SH-SY5Y (cell line): ENCODE results near the gene SLC37A1.

Experiments used
- GATA2 ChIP-seq: IDR thresholded peaks from 2 replicates; pipeline ENCODE4 v1.6.1; 2011; ENCODE audit warnings: mild to moderate bottlenecking, low read depth, low read length
- GATA3 ChIP-seq: IDR thresholded peaks from 2 replicates; pipeline ENCODE4 v1.6.1; 2011; ENCODE audit warnings: low read depth, mild to moderate bottlenecking, low read length, moderate library complexity

- no peak for TF ChIP-seq GATA2
- no peak for TF ChIP-seq GATA3
Observed at GRCh38 chr21:42547906-42548365, 34.3 kb downstream of the SLC37A1 start.
